ENCODE measurements around the gene IFI30. TPM values are rescaled to one million over a fixed set of nuclear protein-coding genes. Genes with fewer than 3 reads are reported as not detected.
A peak's percentile ranks its signal among the peaks of the same experiment; 100 is the strongest.
"Not testable (repeated sequence)": the region's sequence is repeated elsewhere in the genome, so short reads cannot be mapped to it uniquely, and the experiment has no call there.

IFI30 gene
- total RNA-seq, 1 donor from 2014 or later: 2.2 TPM

DNA sequence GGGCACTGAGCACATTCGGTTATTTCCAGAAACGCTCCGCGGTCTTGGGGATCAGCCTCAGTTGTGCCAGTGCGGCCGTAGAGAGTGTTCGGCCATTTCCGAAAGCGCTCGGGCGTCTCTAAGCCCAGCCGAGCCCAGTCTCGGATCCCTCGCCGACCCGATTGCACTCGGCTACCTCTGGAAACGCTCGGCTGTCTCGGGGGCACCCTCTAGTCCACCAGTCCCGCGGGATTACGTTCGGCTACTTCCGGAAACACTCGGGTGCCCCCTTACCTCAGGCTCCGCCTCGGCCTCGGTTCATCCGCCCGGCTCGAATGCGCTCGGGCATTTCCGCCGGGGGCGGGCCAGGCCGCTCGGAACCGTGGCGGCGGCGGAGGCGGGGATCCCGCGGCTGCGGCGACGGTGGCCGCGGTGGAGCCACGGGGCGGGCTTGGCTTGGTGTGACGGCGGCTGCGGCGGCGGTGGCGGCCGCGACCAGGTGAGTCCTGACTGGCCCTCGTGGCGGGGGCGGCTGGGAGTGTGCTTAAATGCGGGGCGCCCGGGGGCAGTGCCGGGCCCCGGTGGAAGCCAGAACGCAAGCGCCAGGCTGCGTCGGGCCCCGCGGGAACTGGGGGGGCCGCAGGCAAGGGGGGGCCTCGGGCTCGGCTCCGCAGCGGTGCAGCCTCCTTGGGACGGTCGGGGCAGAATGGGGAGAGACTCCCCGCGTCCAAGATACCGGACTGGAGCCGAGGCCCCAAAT lies 20.6 kb upstream of the IFI30 start, which contains the start of gene PIK3R2:
Gene PIK3R2 (plus strand): TSS at position 347 of the 739 bp plus-strand sequence. CDS start 2,717 bp downstream, outside the sequence.
- DNase-seq (ENCODE audit: low read depth, low spot score): peak; percentile 93

DNA sequence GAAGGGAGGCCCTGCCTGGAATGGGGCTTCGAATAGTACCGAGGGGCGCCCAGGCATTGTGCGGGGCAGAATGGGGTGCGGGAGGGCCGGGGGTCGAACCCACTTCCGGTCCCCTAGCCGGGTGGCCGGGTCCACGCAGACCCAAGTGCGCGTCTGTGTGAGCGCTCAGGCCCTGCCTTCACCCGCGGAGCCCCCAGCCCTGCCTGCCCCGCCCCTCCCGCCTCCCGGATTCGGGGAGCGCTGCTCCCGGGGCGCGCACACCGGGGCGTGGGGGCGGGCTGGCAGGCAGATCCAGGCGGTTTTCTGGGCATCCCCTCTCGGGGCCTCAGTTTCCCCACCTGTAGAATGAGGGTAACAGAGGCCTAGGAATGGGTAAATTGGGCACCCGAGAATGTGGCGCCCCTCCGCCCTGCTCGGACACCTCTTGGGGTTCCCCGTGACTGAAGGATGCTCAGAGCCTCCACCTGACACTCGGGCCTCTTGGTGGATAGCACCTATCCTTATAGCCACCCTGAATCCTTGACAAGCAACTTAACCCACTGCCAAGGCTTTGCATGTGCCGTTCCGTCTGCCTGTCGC lies 20.0 kb upstream of the IFI30 start:
- no peak for DNase-seq (ENCODE audit: low read depth, low spot score)

DNA sequence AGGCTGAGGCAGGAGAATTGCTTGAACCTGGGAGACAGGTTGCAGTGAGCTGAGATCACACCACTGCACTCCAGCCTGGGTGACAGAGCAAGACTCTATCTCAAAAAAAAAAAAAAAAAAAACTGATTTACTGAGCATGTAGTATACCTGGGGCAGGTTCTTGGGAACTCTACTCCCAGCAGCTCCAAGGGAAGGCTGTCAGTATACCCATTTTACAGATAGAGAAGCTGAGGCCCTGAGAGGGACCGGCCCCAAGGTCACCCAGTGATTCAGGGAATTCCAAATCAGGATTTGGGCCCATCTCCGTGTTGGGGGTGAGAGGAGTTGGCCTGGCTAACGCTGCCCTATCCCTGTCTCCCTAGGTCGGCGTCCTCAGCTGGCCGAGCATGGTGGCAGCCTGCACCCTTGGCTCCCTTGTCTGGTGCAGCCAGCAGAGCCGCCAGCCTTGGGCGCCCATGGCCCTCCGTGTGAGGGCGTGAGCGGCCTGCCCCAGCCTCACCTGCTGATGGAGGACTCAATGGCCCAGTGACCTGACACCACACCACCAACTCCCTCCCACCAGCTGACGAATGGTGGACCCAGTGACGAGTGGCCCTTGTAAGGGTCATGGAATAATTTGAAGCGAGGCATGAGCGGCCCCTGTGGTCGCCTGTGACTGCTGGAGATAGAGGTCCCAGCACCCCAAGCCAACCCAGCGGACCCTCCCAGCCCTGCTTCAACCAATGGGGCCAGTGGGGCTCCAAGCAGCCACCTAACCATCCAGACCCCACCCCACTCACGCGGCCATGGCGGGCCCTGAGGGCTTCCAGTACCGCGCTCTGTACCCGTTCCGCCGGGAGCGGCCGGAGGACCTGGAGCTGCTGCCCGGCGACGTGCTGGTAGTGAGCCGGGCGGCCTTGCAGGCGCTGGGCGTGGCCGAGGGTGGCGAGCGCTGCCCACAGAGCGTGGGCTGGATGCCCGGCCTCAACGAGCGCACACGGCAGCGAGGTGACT lies 18.2 kb upstream of the IFI30 start:
- no peak for DNase-seq (ENCODE audit: low read depth, low spot score)

DNA sequence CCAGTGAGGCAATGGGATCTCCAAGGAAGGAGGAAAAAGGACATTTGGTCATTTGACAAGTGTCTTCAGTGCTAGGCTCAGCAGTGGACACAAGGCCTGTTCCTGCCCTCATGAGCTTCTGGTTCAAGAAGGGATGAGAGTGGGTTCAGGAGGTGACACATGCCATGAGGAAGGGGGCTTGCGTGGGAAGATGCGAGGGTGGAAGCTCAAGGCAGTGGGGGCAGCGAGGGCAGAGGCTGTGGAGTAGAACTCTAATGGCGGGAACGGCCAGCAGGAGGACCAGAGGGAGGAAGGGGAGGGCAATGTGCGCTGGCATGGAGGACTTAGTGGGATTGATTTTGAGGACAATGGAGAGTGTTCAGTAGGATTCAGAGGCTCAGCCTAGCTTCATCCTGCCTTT lies 17.3 kb upstream of the IFI30 start:
- DNase-seq (ENCODE audit: low read depth, low spot score): no peak

DNA sequence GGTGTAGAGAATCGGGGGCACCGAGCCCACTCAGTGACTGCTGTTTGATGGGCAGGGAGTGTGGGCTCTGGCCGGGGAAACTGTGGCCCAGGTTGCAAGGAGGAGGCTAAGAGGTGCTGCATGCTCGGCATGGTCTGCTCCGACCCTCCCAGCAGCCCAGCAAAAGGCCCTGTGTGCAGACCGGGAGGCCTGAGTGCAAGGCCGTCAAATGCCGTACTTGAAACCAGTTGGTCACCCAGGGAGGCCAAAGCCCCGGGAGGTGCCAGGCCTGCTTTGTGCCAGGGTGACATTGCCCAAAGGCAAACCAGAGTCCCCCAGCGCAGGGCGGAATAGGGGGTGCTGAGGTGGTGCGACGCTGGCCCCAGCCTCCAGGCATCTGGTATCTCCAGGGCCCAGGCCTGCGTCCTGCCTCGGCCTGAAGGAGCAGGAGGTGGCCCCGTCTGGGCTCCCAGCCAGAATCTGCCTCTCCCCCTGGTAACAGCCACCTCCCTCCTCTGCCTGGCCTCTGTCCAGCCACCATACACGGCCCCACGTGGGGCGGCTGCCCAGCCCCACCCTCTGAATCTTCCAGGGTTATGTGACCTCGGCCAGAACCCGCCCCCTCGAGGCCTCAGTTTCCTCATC lies 16.7 kb upstream of the IFI30 start:
- DNase-seq (ENCODE audit: low read depth, low spot score): peak; percentile 61

DNA sequence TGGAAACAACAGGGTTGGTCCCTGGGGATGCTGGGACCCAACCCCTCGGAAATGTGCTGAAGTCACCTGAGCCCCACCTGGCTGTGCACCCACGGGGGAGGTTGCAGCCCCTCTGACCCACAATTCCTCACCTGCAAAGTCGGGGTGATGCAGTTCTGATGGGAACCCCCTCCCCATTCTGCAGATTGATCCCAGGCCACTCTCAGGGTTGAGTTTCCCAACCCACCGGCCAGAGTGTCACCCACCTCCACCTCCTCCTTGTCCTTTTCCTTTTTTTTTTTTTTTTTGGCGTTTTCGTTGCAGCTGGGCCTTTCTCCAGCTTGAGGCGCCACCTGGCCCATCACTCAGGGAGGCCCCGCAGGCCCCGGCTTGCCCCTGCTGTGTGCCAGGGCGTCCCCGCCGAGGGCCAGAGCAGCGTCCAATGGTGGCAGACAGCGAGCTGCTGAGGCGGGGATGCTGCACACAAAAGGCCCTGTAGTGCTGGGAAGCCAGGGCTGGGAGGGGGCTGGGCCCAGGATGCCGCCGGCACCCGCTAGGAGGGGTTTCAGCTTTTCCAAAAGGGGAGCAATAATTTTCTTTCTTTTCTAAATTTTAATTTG lies 16.0 kb upstream of the IFI30 start:
- no peak for DNase-seq (ENCODE audit: low read depth, low spot score)

DNA sequence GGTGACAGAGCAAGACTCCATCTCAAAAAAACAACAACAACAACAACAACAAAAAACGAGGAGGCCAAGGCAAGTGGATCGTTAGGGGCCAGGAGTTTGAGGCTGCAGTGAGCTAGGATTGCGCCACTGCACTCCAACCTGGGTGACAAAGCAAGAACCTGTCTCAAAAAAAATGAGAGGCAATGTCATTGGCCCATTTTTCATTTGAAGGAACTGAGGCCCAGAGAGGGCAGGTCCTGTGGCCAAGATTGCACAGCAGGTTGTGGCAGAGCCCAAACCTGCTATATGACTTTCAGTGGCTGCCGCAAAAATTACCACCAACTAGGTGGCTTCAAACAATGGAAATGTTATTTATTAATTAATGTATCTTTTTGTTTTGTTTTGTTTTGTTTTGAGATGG lies 15.1 kb upstream of the IFI30 start:
- no peak for DNase-seq (ENCODE audit: low read depth, low spot score)

DNA sequence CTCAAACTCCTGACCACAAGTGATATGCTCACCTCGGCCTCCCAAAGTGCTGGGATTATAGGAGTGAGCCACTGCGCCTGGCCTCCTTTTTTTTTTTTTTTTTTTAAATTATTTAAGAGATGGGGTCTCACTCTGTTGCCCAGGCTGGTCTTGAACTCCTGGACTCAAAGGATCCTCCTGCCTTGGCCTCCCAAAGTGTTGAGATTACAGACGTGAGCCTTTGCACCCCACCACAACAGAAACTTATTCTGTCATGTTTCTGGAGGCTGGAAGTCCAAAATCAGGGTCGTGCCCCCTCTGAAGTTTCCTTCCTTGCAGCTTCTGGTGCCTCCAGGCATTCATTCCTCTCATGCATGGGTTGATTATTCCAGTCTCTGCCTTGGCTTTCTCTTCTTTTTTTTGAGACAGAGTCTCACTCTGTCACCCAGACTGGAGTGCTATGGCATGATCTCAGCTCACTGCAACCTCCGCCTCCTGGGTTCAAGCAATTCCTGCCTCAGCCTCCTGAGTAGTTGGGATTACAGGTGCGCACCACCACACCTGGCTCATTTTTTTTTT lies 14.5 kb upstream of the IFI30 start:
- DNase-seq (ENCODE audit: low read depth, low spot score): not testable (repeated sequence)

DNA sequence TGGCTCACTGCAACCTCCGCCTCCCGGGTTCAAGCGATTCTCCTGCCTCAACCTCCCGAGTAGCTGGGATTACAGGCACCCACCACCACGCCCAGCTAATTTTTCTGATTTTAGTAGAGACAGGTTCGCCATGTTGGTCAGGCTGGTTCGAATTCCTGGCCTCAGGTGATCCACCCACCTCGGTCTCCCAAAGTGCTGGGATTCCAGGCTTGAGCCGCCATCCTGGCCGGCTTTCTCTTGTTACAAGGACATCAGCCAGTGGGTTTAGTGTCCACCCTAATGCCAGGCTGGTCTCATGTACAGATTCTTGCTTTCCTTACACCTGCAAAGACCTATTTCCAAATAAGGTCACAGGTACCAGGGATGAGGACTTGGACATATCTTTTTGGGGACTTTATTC lies 13.8 kb upstream of the IFI30 start:
- no peak for DNase-seq (ENCODE audit: low read depth, low spot score)

DNA sequence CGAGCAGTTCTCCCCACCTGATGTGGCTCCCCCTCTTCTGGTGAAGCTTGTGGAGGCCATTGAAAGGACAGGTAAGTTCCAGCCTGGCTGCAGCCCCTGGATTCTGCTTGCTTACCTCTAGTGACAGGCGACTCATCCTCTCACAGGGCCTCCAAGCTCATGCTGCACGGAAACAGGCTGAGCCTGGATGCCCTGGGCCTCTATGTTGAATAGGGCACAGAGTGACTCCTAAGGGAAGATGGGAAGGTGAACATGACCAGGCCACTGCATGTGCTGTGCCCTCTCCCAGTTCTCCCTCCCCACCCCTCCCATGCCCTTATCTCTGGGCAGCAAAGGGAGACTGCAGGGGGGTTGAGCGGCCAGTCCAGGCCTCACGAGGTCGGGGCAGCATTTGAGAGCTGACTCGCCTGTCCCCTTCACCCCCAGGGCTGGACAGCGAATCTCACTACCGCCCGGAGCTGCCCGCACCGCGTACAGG lies 13.1 kb upstream of the IFI30 start:
- no peak for DNase-seq (ENCODE audit: low read depth, low spot score)

DNA sequence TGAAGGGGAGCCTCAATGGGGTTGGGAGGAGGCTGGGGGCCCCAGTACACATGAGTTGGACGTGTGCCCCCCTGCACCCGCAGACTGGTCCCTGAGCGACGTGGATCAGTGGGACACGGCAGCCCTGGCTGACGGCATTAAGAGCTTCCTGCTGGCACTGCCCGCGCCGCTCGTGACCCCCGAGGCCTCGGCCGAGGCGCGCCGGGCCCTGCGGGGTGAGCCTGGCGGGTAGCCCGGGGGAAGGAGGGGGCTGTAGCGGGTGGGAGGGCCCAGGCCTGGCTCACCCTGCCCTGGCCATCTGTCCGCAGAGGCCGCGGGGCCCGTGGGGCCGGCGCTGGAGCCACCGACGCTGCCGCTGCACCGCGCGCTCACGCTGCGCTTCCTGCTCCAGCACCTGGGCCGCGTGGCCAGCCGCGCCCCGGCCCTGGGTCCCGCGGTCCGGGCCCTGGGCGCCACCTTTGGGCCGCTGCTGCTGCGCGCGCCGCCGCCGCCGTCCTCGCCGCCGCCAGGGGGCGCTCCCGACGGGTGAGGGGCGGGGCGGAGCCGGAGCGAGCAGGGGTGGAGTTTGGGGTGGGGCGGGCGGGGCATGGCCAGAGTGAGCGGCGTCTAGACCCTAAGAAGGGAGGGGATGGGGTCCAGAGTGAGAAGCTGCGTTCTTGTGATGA lies 12.5 kb upstream of the IFI30 start:
- no peak for DNase-seq (ENCODE audit: low read depth, low spot score)

DNA sequence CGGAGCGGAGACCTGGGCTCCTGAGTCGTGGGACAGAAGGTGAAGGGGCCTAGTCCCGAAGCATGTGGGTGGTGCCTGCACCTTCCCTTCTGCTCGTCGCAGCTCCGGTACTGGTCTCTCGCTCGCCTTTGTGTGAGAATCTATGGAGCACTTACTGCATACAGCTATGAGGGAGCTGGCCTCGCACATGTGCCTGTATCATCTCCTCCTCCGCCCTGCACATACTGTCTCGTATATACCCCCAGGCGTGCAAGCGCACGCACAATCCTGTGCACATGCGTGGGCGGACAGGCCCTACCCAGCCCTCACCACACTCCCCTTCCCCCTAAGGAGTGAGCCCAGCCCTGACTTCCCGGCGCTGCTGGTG lies 12.0 kb upstream of the IFI30 start:
- no peak for DNase-seq (ENCODE audit: low read depth, low spot score)

DNA sequence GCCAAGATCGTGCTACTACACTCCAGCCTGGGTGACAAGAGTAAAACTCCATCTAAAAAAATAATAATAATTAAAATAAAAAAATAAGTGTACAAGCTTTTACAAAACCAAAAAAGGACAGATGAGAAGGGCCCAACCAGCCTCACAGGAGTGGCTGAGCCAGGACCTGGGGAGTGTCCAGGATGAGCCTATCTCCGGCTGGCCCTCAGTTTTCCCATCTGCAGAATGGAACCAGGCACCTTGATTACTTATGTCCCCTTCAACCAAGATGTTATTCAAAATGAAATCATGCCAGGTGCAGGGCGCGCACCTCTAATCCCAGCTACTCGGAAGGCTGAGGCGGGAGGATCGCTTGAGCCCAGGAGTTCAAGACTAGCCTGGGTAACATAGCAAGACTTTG lies 9.5 kb upstream of the IFI30 start:
- DNase-seq (ENCODE audit: low read depth, low spot score): no peak

DNA sequence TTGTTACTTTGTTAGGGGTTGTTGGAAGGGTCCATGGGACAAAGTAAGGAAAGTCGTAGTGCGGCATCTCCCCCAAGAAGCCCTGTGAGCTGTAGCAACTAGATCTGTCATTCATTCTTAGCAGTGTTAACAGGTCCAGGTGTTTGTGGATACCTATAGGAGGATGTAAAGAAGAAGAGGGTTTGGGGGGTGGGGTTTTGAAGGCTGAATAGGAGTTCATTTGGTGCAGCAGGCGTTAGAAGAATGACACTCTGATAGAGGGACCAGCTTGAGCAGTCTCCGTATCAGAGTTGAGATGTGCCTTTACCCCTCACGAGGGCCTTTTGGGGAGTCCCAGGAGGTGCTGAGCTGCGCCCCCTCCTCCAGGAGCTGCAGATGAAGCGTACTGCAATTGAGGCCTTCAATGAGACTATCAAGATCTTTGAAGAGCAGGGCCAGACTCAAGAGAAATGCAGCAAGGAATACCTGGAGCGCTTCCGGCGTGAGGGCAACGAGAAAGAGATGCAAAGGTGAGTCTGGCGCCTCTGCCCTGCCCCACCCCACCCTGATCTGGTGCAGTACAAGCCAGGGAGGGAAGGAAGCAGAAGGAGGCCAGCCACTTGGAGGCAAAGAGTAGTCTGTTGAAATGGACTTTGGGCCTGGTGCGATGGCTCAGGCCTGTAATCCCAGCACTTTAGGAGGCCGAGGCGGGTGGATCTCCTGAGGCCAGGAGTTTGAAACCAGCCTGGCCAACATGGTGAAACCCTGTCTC lies 7.6 kb upstream of the IFI30 start:
- no peak for DNase-seq (ENCODE audit: low read depth, low spot score)

DNA sequence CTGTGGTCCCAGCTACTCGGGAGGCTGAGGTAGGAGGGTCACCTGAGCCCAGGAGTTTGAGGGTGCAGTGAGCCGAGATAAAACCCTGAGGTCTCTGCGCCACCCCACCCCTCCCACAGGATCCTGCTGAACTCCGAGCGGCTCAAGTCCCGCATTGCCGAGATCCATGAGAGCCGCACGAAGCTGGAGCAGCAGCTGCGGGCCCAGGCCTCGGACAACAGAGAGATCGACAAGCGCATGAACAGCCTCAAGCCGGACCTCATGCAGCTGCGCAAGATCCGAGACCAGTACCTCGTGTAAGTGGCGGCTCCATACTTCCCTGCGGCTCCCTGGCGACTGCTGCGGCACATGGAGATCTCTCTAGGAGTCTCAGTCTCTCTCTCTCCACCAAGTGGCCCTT lies 6.6 kb upstream of the IFI30 start:
- no peak for DNase-seq (ENCODE audit: low read depth, low spot score)

DNA sequence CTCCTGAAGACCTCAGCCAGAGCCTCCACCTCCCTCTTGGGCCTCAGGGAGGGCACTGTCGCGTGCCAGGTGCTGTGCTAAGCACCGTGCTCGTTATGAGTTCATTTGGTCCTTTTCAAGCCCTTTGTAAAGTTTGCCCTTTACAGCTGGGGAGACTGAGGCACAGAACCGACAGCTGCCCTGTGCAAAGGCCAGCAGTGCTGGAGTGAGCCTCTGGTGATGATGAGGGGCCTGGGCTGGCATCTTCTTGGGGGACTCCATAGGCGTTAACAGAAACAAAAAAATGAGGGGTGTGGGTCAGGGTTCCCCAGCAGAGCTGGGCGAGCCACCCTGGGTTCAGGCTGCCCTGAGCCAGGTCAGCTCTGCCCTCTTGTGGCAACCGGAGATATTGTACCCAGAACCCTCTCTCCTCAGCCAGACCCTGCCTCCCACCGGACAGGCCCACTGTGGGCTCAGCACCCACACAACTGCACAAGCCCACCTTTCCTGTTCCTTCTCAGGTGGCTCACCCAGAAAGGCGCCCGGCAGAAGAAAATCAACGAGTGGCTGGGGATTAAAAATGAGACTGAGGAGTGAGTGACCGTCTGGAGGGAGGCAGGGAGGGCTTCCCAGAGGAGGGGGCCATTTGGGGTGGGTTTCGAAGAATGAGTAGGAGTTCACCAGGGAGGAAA lies 5.5 kb upstream of the IFI30 start:
- DNase-seq (ENCODE audit: low read depth, low spot score): no peak

DNA sequence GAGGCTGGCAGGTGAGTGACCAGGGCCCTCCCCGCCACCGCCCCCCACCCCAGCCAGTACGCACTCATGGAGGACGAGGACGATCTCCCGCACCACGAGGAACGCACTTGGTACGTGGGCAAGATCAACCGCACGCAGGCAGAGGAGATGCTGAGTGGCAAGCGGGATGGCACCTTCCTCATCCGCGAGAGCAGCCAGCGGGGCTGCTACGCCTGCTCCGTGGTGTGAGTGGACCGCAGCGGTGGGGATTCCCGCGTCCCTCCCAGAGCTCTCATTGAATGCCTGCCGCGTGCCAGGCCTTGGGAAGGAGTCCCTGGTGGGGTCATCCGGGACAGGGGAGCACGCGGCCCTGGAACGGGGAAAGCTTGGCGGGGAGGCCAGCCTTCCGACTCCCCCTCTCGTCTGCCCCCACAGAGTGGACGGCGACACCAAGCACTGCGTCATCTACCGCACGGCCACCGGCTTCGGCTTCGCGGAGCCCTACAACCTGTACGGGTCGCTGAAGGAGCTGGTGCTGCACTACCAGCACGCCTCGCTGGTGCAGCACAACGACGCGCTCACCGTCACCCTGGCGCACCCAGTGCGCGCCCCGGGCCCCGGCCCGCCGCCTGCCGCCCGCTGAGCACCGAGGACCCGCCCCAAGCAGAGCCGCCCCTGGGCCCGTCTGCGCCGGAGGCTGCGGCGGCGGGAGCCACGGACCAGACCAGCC lies 4.8 kb upstream of the IFI30 start:
- no peak for DNase-seq (ENCODE audit: low read depth, low spot score)

DNA sequence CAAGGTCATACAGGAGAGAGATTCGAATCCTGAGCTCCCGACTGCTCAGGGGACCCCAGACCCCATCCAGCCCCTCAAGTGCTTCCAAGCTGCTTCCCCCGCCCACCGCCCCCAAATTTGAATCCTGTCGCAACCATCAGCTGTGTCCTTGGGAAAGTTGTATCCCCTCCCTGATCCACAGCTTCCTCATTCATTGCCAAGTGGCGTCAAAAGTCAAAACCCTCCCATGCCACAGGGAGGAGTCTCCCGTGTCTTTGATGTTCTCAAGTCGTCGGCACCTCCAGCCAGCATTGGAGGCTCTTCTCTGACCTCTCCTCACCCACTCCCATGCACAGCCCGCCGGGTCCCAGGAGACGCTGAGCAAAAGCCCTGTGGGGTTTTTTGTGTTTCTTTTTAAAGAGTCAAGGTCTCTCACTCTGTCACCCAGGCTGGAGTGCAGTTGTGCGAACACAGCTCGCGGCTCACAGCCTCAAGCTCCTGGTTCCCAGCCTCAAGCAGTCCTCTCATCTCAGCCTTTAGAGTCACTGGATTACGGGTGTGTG lies 2.8 kb upstream of the IFI30 start:
- DNase-seq (ENCODE audit: low read depth, low spot score): no peak

Measured in pulmonary artery endothelial cell (primary cell).